Limb (tissue), 2 donors: ENCODE data around the gene PER1.
"Not testable (repeated sequence)": the region's sequence is repeated elsewhere in the genome, so short reads cannot be mapped to it uniquely, and the experiment has no call there.

Experiments used
- DNase-seq, 2 donors: peaks; one replicate each; pipeline ENCODE4 v3.0.0-alpha.2; 2016; ENCODE audit errors: extremely low spot score in 2 of 2

The PER1 gene

DNA sequence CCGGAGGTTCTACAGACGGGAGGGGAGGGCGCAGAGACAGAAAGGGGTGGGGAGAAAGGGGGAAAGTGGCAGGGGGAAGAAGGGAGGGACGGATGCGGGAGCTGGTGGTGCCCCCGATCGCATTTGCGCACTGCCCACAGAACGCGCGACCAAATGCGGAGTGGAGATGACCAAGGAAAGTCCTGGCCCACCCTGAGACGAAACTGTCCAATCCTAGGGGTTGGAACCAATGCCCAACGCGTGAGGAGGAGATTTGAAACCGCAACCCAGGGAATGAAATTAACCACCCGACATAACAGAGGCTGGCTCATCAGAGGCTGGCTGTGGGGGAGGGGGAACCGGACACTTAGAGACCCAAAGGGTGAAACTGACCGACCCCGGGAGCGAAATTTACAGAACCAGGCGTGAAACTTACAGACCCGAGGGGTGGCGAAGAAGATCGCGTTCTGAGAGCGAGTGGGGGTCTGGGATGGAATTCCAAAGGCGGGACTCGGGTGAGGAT is 29.7 kb downstream of the PER1 start:
- DNase-seq: no peak

DNA sequence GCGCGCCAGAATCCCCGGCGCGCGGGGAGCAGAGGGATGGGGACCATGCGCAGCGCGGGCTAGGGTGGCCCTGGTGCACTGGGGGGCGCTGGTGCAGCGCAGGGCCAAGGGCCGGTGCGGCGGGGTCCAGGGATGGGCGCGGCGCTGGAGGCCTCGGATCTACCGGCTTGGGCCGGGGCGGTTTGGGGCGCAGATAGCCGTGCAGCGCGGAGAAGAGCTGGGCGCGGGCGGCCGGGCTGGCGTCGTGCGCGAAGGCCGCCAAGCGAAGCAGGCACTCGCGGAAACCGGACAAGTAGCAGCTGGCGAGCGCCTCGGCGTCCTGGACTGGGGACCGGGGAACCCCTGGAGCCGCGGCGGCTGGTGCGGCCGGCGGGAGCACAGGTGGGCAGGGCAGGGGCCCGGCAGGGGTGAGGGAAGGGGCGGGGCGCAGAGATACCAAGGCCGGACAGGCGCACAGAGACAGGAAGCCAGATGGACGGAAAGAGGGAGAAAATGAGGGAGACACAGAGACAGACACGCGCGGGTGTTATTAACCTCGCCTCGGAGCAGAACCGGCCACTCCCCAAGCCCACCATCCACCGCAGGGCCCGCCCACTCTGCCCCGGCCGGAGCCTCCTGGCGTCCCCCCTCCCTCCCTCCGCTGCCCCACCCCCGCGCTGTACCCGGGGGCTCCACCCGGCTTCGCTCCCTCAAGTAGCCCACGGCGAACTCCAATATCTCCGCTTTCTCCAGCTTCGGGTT is 30.4 kb downstream of the PER1 start:
- DNase-seq: peak in 1 of 2 donors; percentile 77

DNA sequence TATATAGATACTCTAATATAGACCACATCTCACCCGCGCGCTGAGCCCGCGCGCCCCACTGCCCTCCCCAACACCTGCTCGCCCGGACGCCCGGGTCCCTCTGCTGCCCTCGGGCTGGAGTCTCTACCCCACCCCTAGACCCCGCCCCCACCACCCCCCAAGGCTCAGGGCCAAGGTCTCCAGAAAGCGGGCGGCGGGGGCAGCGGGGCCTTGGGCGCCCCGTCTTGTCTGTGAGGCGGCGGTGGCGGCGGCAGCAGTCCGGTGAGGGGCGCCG is 30.9 kb downstream of the PER1 start:
- no peak for DNase-seq

DNA sequence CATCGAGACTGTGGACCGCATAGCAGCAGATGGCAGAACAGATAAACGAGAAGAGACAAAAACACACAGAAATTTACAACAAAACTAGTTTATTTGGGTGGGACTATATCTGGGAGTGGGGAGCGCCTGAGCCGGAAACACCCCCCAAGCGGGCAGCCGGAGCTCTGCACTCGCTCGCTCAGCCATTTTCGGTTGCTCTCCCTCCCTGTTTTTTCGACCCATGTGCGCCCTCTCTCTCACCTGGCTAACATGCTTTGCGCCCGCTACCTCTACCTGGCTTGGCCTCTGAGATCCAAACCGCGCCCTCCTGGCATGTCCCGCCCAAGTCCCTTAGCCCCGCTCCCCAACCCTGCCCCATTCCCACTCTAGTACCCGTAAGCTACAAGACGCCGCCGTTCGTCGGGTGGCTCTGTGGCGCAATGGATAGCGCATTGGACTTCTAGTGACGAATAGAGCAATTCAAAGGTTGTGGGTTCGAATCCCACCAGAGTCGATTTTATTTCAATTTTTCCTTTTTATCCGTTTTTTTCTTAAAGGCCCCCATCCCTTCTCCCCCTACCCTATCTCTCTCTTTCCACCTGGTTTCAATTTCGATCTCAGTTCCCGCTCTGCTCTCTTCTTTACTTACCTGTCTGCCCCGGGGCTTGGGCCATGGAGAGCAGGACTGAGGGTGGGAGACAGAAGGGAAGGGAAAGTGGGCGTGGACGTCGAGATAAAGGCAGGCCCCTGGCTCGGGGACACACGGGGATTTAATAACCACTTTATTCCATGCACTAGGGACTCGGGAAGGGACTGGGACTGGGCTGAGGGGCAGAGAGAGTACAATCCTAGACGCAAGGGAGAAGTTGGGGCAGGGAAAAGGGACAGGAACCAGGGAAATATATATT is 31.4 kb downstream of the PER1 start:
- peak in 1 of 2 donors; percentile 80 for DNase-seq

DNA sequence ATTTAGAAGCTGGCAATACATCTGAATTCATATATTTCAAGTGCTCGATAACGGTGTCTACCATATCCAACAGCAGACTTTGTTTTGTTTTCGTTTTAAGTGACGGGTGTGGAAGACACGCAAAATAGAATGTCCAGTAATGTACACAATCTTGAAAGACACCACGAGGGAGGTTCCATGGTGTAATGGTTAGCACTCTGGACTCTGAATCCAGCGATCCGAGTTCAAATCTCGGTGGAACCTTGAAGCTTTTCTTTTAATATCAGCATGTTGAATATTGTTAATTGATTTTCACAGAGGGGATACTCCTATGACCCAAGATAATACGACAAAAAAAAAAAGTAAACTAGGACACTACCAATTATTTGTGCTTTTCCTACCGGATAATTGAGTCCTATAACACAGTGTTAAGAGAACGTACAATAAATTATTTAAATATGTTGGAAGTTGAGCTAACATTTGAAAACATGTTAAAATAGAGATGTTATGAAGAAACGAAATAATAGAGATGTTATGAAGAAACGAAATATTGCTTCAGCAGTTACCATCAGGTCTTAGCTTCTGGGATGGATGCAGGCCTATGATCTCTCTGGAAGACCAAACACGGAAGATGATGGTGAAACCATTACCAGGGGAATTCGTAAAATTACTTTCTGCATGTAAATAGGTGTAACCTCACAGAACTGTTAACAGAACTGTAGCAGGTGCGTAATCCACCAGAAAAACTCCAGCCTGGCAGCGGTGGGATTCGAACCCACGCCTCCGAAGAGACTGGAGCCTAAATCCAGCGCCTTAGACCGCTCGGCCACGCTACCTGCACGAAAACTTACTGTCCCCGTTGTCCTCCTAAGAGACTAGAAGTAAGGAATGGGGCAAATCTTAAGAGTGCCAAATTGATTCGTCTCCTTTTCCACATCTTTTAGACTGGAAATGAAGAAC is 32.4 kb downstream of the PER1 start:
- peak; percentile 90 to 92 for DNase-seq

DNA sequence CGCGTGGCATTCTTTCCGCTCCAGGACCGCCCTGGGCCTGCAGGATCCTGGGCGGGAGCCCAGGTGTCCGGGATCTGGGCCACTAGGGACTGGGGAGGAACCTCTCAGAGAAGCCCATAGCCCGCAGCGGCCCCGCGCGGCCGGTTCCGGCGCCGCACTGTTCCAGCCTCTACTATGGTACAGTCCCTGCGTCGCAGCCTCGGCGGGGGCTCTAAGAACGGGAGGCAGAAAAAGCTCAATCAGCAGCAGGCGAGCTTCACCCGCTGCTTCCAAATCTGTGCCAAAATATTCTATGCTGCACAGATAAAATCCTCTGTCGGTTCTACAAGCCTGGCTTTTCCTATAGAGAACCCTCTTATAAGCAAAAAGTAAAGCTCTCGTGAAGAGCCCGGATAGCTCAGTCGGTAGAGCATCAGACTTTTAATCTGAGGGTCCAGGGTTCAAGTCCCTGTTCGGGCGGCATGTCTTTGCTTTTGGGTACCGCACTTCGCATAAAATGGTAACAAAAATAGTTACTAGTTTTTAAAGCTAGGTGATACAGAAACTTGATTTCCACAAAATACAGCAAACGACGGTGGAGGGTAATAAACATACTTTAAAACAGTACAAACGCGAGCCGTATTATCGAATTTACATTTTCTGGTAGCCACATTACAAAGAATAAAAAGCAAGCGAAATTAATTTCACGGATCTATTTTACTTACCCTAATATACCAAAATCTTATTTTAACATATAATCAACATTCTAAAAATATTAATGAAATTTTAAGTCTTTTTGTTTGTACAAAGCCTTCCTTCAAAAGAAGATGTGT is 33.2 kb downstream of the PER1 start:
- peak; percentile 90 to 92 for DNase-seq

DNA sequence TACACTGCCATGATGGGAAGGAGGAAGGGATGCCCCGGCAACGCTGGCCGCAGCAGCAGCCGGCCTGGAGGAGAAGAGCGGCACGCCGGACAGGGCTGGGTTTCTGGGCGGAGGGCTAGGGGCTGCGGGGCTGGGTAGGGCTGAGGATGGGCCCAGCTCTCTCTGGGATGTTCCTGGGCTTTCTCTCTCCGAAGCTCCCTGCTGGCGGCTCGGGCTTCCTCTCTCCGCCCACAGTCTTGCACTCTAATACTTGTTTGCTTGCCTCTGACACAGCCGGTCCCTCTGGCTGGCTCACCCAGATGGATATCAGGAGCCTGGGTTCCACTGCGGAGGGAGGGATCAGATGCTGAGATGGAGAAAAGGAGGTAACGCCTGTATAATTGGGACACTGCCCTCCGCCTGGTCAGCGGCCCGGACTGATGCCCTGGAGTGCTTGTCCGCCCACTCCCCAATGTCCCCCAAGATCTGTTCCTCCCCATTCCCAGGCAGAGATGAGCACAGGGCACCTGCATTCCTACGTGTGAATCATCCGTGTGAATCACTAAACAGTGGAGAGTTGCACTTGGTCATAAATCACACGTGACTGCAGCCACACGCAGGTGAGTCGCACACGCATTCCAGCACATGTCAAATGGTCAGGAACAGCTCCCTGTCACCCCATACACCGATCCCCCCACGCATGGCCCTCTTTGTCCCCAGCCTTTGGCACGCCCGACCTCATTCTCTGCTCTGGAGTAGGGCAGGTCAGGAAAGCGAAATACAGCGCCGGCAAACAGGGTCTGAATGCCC is 34.0 kb downstream of the PER1 start, which contains the start of gene ALOXE3:
Gene ALOXE3, minus strand, starts transcription at position 535 of the 789 bp plus-strand sequence. Its CDS starts 524 bp downstream, at position 11.
- peak in 1 of 2 donors; percentile 53 for DNase-seq

DNA sequence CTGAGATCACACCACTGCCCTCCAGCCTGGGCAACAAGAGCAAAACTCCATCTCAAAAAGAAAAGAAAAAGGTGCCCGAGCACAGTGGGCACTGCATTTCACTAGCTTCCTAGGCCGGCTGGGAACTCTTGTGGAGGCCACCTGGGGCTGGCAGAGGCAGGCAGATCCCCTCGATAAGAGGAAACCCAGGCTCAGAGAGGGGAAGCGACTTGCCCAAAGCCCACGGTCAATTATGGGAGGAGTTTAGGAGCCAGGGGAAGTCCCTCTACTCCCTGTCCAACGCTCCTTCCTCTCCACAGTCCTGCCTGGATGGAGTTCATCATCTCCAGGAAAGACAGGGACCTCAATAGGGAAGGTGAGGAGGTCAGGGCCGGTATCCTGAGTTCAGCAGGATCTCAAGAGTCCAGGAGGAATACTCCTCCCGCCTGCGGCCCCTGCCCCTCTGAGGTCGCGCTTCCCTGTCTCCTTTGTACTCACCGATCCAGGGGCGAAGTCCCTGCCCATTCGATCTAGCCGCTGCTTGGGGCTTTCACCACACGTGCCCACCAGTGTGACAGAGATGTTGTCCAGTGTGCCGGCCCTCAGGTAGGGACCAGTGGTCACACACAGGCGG is 34.7 kb downstream of the PER1 start:
- DNase-seq: peak in 1 of 2 donors; percentile 34

DNA sequence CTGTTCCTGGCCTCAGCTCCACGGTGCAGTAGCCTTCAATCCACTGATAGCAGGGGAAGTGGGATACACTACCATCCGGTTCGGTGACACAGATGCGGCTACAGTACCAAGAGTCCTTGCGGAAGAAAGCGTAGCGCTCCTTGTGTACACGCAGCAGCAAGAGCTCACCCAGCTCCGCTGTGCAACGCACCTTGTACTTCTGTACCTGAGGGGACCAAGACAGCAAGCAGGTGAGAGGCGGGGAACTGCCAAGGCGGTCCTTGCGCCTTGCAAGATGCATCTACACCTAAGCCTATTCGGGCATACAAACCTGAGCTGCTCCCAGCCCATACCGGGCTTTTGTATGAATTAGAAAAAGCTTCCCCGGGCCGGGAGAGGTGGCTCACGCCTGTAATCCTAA is 35.4 kb downstream of the PER1 start:
- no peak for DNase-seq

DNA sequence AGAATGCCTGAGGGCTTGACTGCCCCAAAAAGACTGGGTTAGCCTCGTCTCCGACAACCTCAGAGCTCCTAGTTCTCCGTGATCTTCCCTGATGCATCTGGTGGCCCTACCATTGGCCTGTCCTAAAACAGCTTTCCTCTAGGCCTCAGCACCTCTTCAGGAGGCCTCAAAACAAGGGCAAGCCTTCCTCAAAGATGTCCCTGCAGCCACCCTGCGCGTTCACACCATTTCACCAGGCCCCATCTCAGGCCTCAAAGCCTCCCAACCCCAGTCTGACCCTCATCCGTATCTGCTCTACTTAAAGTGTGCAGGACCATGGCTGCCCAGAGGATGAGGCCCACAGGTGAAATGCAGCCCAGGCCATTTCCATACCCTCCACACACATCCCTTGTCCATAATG is 41.3 kb downstream of the PER1 start:
- DNase-seq: no peak

DNA sequence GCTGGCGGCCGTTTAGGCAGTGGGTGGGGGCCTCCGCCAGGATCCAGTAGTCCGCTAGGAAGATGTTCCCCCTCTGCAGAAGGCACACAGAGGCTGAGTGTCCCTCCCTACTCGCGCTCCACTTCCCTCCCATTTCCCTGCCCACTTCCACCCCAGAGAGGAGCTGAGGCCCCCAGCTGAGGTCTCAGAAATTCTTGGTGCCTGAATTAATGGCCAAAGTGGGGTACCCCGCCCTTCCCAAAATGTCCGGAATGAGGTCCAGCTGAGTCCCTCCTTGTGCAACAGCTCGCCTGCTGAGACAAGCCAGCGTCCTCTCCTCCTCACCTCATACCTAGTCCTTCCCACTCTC is 41.8 kb downstream of the PER1 start:
- no peak for DNase-seq

DNA sequence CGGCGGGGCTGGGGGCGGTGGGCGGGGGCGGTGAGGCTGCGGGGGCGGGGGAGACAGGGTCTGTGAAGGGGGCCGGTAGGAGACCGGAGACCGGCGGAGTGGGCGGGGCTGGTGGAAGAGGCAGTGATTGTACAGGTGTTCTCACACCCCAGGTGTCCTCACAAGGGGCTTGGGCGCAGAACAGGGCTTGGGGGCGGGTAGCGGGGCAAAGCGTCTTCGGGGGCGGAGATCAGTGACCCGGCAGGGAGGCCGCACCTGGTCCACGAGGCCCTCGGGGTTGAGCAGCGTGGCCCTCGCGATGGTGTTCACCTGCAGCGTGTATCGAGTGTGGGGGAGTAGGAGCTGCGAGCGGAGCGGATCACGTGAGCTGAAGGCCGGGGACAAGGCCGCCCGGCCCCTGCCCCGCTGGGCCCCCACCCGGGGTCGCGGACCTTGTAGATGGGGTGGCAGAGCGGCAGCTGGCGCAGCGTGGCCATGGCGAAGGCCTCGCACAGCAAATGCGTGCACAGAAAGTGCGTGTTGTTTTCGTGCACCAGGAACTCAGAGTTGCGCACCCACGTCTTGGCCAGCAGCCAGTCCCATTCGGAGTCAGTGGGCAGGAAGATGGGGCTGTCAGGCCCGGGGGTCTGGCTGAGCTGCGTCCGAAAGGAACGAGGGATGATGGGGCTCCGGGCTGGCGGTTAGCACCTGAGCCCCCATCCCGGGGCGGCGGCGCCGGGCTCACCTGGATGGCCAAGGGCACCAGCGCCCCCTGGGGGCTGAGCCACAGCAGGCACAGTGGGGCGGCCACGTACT is 42.3 kb downstream of the PER1 start:
- peak in 1 of 2 donors; percentile 70 for DNase-seq

DNA sequence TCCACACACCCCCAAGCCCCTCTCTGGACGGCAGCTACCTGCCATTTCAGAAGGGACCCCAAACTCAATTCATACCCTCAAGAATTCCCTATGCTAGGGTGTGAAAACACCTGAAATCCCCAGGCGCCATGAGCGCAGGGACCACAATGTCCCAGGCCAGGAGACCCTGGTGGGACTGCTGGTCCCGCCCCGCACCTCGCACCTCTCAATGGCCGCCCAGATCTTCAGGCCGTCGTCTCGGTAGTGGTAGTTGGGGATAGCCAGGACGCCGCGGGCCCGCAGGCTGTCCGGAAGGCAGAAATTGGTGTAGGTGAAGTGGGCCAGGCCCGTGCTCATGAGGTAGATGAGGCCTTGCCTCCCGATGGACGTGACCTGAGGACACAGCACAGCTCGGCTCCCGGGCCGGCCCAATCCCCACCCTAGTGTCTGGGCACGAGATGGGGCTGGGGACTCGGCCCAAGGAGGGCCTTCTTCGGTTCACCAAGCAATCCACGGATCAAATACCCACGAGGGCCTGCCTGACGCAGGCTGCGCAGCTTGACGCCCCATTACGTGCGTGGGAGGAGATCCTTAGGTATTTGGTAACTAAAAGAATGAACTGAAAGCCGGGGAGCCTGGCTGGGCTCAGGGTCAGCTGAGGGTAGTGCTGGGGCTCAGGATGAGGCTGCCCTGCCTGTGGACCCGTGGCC is 43.1 kb downstream of the PER1 start:
- no peak for DNase-seq

DNA sequence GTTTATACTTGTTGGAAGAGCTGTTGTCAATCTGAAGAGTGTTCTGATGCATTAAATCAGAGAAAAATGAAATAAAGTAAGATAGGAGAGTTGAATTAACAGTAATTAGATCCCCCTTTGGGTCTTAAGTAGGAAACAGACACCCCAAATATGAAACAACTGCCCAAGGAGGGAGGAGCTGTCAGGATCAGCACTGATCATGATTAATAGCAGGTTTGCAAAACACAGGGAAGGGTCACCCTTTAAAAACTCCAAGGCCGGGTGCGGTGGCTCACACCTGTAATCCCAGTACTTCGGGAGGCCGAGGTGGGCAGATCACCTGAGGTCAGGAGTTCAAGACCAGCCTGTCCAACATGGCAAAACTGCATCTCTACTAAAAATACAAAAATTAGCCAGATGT is 45.2 kb downstream of the PER1 start:
- DNase-seq: not testable (repeated sequence)

DNA sequence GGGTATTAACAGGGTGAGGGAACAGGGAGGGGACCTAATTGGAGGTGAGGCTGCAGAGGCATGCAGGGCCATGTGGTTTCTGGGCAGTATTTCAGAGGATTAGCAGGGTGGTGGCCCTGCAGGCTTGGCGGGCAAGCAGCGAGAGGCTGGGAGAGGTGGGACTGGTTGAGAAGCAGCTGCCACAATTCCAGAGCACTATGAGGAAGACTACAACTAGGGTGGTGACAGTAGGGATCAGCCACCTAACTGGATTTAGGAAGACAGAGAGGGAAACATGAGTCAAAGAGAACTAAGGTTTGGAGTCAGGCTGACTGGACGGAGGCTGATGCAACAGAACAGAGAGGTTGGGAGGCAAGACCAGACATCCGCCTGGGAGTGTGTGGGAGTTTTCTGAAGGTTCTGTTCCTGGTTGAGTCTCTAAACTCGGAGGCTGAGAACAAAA is 46.2 kb downstream of the PER1 start:
- no peak for DNase-seq

DNA sequence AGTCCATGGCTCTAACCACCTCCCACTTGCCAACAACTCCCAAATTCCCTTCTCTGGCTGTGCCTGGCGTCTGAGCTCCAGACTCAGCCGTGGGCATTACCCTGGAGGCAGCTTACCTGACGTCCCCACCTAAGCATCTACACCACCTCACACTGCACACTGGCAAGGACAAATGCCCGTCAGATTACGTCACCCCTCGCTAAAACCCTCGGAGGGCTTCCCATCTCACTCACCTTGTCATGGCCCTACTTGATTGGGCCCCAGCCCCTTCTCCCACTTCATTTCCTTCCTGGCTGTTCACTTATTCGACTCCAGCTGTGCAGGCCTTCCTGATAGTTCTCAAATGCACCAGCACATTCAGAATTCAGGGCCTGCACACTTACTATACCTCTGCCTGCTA is 47.3 kb downstream of the PER1 start:
- no peak for DNase-seq

DNA sequence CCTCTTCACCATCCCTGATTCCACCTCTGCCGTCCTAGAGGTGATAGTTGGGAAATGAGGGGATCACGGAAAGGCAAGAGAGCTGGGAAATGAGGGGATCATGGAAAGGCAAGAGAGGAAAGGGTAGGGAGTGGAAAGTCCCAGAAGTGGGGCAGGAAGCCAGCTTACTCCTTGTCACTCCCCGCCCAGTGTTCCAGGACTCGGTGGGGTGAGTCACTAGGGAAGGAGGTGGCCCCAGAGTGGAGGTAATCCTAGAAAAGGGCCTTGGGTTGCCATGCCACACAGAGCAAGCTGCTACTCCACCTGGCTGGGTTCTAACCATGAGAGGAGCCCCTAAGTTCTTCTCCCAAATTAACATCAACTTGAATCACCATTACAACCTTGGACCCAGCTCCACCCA is 48.7 kb downstream of the PER1 start:
- no peak for DNase-seq

DNA sequence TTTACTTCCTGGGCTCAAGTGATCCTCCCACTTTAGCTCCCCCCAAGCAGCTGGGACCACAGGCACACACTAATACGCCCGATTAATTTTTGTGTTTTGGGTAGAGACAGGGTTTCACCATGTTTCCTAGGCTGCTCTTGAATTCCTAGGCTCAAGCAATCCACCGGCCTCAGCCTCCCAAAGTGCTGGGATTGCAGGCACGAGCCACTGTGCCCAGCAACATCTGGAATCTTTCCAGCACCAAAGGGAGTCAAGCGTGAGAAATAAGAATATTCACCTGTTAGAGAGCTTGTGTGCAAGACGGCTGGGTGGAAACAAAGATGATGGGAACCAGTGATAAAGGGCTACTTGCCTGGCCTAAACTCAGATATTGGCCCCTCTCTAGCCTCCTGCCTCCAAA is 50.5 kb downstream of the PER1 start:
- DNase-seq: no peak
